ENCODE results near the gene TFR2.

- TF ChIP-seq GATA2 (IDR thresholded peaks at IDR 0.05; ENCODE audit: low read depth, low read length) (no peak), GATA3 (IDR thresholded peaks at IDR 0.05; ENCODE audit: low read depth, low read length) (no peak)
These were observed 37.1 kb upstream of the TFR2 start for GRCh38 chr7:100678291-100678984.
